H9 (cell line): ENCODE data around the gene CCDC191. TPM values are rescaled to one million over a fixed set of nuclear protein-coding genes. Genes with fewer than 3 reads are reported as not detected.

Experiments
- DNase-seq: peaks from one replicate; pipeline ENCODE4 v3.0.0-alpha.2; 2017
- H2AFZ ChIP-seq: one replicate; pipeline ENCODE4 v1.6.1; 2013; ENCODE audit warnings: mild to moderate bottlenecking, low read length, control low read depth, moderate library complexity
- H2AK5ac ChIP-seq: 2 replicates; pipeline ENCODE4 v1.6.1; 2013; ENCODE audit warnings: low read length, control low read depth, mixed read lengths; ENCODE audit not compliant: insufficient read length
- H2BK120ac ChIP-seq: one replicate; pipeline ENCODE4 v1.6.1; 2013; ENCODE audit warnings: low read depth, mild to moderate bottlenecking, low read length, control low read depth, inconsistent platforms; ENCODE audit not compliant: poor library complexity, severe bottlenecking
- H2BK12ac ChIP-seq: 2 replicates; pipeline ENCODE4 v1.6.1; 2013; ENCODE audit warnings: low read length, control low read depth, mixed read lengths, low read depth; ENCODE audit not compliant: insufficient read length
- H2BK15ac ChIP-seq: 2 replicates; pipeline ENCODE4 v1.6.1; 2013; ENCODE audit warnings: low read depth, low read length, control low read depth
- H2BK20ac ChIP-seq: one replicate; pipeline ENCODE4 v1.6.1; 2013; ENCODE audit warnings: low read depth, mild to moderate bottlenecking, low read length, control low read depth, inconsistent platforms; ENCODE audit not compliant: poor library complexity, severe bottlenecking
- H2BK5ac ChIP-seq: 2 replicates; pipeline ENCODE4 v1.6.1; 2013; ENCODE audit warnings: low read length, control low read depth, mixed read lengths; ENCODE audit not compliant: insufficient read length
- H3K14ac ChIP-seq: 2 replicates; pipeline ENCODE4 v1.6.1; 2013; ENCODE audit warnings: low read length, control low read depth; ENCODE audit not compliant: insufficient read depth
- H3K18ac ChIP-seq: 2 replicates; pipeline ENCODE4 v1.6.1; 2013; ENCODE audit warnings: low read depth, mild to moderate bottlenecking, mixed read lengths, low read length, control low read depth; ENCODE audit not compliant: insufficient read length
- H3K23ac ChIP-seq: 2 replicates; pipeline ENCODE4 v1.6.1; 2013; ENCODE audit warnings: low read length, control low read depth, mixed read lengths, low read depth; ENCODE audit not compliant: insufficient read length
- H3K23me2 ChIP-seq: 2 replicates; pipeline ENCODE4 v1.6.1; 2013; ENCODE audit warnings: low read depth, mild to moderate bottlenecking, mixed read lengths, low read length, control low read depth; ENCODE audit not compliant: insufficient read length, poor library complexity, severe bottlenecking
- H3K27ac ChIP-seq: 2 replicates; pipeline ENCODE4 v1.5.1; 2013; ENCODE audit warnings: low read length, control low read depth, mixed read lengths, low read depth; ENCODE audit not compliant: insufficient read length
- H3K27me3 ChIP-seq: 2 replicates; pipeline ENCODE4 v1.6.1; 2013; ENCODE audit warnings: low read length, control low read depth, inconsistent platforms; ENCODE audit not compliant: insufficient read depth
- H3K4ac ChIP-seq: 2 replicates; pipeline ENCODE4 v1.6.1; 2013; ENCODE audit warnings: low read depth, mild to moderate bottlenecking, control low read depth, inconsistent platforms, low read length, moderate library complexity
- H3K4me1 ChIP-seq: 2 replicates; pipeline ENCODE4 v1.6.1; 2013; ENCODE audit warnings: low read length, control low read depth, inconsistent platforms; ENCODE audit not compliant: insufficient read depth
- H3K4me2 ChIP-seq: 2 replicates; pipeline ENCODE4 v1.6.1; 2013; ENCODE audit warnings: low read length, control low read depth, mixed read lengths; ENCODE audit not compliant: insufficient read length, insufficient read depth
- H3K56ac ChIP-seq: 2 replicates; pipeline ENCODE4 v1.6.1; 2013; ENCODE audit warnings: low read depth, mild to moderate bottlenecking, mixed read lengths, low read length, control low read depth; ENCODE audit not compliant: insufficient read length
- H3K79me1 ChIP-seq: 2 replicates; pipeline ENCODE4 v1.6.1; 2013; ENCODE audit warnings: low read depth, mild to moderate bottlenecking, moderate library complexity, low read length, control low read depth, inconsistent platforms; ENCODE audit not compliant: insufficient read depth, poor library complexity, severe bottlenecking
- H3K79me2 ChIP-seq: 2 replicates; pipeline ENCODE4 v1.6.1; 2013; ENCODE audit warnings: low read length, control low read depth, inconsistent platforms; ENCODE audit not compliant: insufficient read depth
- H3K9ac ChIP-seq: 2 replicates; pipeline ENCODE4 v1.6.1; 2013; ENCODE audit warnings: low read length, control low read depth, mixed read lengths; ENCODE audit not compliant: insufficient read length; ENCODE audit errors: extremely low read depth
- H3K9me3 ChIP-seq: one replicate; pipeline ENCODE4 v1.6.1; 2013; ENCODE audit warnings: low read depth, low read length, inconsistent platforms; ENCODE audit not compliant: control insufficient read depth
- H3T11ph ChIP-seq: one replicate; pipeline ENCODE4 v1.6.1; 2013; ENCODE audit warnings: mild to moderate bottlenecking, low read length, control low read depth, inconsistent platforms
- H4K20me1 ChIP-seq: one replicate; pipeline ENCODE4 v1.6.1; 2013; ENCODE audit not compliant: control insufficient read depth, insufficient read length, insufficient read depth
- H4K5ac ChIP-seq: 2 replicates; pipeline ENCODE4 v1.6.1; 2013; ENCODE audit warnings: low read depth, mild to moderate bottlenecking, mixed read lengths, low read length, control low read depth; ENCODE audit not compliant: insufficient read length
- H4K8ac ChIP-seq: replicated peaks from 2 replicates; pipeline ENCODE4 v1.6.1; 2013; ENCODE audit warnings: low read length, control low read depth, mixed read lengths, low read depth; ENCODE audit not compliant: insufficient read length
- H4K91ac ChIP-seq: 2 replicates; pipeline ENCODE4 v1.6.1; 2013; ENCODE audit warnings: low read depth, mild to moderate bottlenecking, moderate library complexity, mixed read lengths, low read length, control low read depth; ENCODE audit not compliant: insufficient read length
- H3K27ac Mint-ChIP-seq, 3 experiments: 2 replicates in 2 of 3; 3 replicates in 1 of 3; pipeline ENCODE4 v1.8.0; 2020 to 2021; ENCODE audit warnings: mixed read lengths in 3 of 3, mild to moderate bottlenecking in 1 of 3, moderate library complexity in 1 of 3
- H3K27me3 Mint-ChIP-seq: 2 replicates; pipeline ENCODE4 v1.8.0; 2021; ENCODE audit warnings: low read depth, mild to moderate bottlenecking, moderate library complexity, mixed read lengths
- H3K36me3 Mint-ChIP-seq, 3 experiments: 2 replicates in 2 of 3; 3 replicates in 1 of 3; pipeline ENCODE4 v1.8.0; 2020 to 2021; ENCODE audit warnings: low read depth in 3 of 3, mixed read lengths in 3 of 3; ENCODE audit not compliant: insufficient read depth in 1 of 3
- H3K4me1 Mint-ChIP-seq, 2 experiments: 2 replicates each; pipeline ENCODE4 v1.8.0; 2020; ENCODE audit warnings: mixed read lengths in 2 of 2
- H3K4me3 Mint-ChIP-seq, 2 experiments: 2 replicates in 1 of 2; 3 replicates in 1 of 2; pipeline ENCODE4 v1.8.0; 2020 to 2021; ENCODE audit warnings: mild to moderate bottlenecking in 2 of 2, mixed read lengths in 2 of 2, moderate library complexity in 1 of 2
- H3K9me3 Mint-ChIP-seq, 2 experiments: 2 replicates in 1 of 2; 3 replicates in 1 of 2; pipeline ENCODE4 v1.8.0; 2020; ENCODE audit warnings: mild to moderate bottlenecking in 2 of 2, mixed read lengths in 2 of 2, moderate library complexity in 1 of 2
- WGBS: extraction: QIAGEN DNeasy Blood & Tissue Kit; methylation state at CpG from one replicate; pipeline ENCODE4 v1.1.7; 2013; ENCODE audit warnings: missing lambda C conversion rate, low lambda C conversion rate, mixed read lengths; ENCODE audit not compliant: insufficient read length; ENCODE audit errors: extremely low coverage; 5-methylcytosine and 5-hydroxymethylcytosine counted together
- total RNA-seq: library from RNA; stranded (reverse); gene quantifications from 2 replicates; pipeline ENCODE4 v1.2.1, GENCODE V29; 2021
- TF ChIP-seq, protein P1 (sequence below): fragments of 200-600 bp; sonication (generic); conservative IDR thresholded peaks from 3 replicates; pipeline ENCODE4 v1.8.0; 2021; ENCODE audit warnings: antibody characterized with exemption, mild to moderate bottlenecking

Gene CCDC191
- total RNA-seq, 1 experiment from 2014 or later: 0.68 TPM

DNA sequence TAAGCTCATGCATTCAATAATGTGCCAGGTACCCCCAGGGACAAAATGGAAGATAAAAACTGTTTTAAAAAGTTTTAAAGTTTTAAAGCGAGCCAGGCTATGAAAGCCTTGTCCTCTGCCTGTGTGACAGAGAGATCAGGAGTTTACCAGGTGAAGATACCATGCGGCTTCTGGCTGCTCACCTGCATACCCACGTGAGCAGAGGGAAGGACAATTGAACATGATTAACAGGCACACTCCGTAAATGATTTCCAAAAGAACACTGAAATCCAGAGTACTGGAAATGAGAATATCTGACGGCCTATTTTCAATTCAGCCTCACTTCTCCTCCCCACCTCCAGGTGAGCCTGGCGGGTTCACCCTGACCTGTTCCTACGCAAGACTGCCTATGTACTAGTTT is 42.1 kb downstream of the CCDC191 start:
- Histone ChIP-seq H2BK120ac (no peak overlapping the region), H3K9ac (no peak overlapping the region), H4K20me1 (no peaks in the 10 kb centered on the region), H3K27ac (no peak overlapping the region), H3K4ac (no peak overlapping the region), H2BK20ac (no peak overlapping the region), H4K5ac (no peak overlapping the region), H3K9me3 (no peaks in the 10 kb centered on the region), H3K79me1 (no peaks in the 10 kb centered on the region), H3K18ac (no peak overlapping the region), H3K14ac (no peak overlapping the region), H3K27me3 (no peaks in the 10 kb centered on the region; the same call in 1 of the 2 replicates), H3K56ac (no peak overlapping the region), H4K91ac (no peak overlapping the region), H2BK15ac (no peak overlapping the region), H3K4me1 (no peaks in the 10 kb centered on the region), H3K23me2 (no peaks in the 10 kb centered on the region), H4K8ac (no peak overlapping the region), H2AK5ac (no peak overlapping the region), H2AFZ (no peak overlapping the region), H3K4me2 (no peak overlapping the region), H3K23ac (no peak overlapping the region), H2BK12ac (no peak overlapping the region), H2BK5ac (no peak overlapping the region), H3K79me2 (no peaks in the 10 kb centered on the region), H3T11ph (no peak overlapping the region)
- TF ChIP-seq, protein P1, sequence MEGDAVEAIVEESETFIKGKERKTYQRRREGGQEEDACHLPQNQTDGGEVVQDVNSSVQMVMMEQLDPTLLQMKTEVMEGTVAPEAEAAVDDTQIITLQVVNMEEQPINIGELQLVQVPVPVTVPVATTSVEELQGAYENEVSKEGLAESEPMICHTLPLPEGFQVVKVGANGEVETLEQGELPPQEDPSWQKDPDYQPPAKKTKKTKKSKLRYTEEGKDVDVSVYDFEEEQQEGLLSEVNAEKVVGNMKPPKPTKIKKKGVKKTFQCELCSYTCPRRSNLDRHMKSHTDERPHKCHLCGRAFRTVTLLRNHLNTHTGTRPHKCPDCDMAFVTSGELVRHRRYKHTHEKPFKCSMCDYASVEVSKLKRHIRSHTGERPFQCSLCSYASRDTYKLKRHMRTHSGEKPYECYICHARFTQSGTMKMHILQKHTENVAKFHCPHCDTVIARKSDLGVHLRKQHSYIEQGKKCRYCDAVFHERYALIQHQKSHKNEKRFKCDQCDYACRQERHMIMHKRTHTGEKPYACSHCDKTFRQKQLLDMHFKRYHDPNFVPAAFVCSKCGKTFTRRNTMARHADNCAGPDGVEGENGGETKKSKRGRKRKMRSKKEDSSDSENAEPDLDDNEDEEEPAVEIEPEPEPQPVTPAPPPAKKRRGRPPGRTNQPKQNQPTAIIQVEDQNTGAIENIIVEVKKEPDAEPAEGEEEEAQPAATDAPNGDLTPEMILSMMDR: no peak
- DNase-seq: no peak
- Mint-ChIP-seq H3K4me1 (peaks cover 6% of the 10 kb centered on the region in 2 experiments; a peak in 3 of 4 replicates), H3K4me3 (no peak overlapping the region), H3K9me3 (no peaks in the 10 kb centered on the region), H3K27me3 (no peaks in the 10 kb centered on the region), H3K27ac (no peak overlapping the region), H3K36me3 (no peaks in the 10 kb centered on the region)
- WGBS: no CpG with 5 or more reads among the region's 7 CpGs
